ENCODE measurements around the gene LTO1. TPM values are rescaled to one million over a fixed set of nuclear protein-coding genes. Genes with fewer than 3 reads are reported as not detected.

The LTO1 gene
- total RNA-seq, 2 donors from 2014 or later: 23.2 to 32.2 TPM

DNA sequence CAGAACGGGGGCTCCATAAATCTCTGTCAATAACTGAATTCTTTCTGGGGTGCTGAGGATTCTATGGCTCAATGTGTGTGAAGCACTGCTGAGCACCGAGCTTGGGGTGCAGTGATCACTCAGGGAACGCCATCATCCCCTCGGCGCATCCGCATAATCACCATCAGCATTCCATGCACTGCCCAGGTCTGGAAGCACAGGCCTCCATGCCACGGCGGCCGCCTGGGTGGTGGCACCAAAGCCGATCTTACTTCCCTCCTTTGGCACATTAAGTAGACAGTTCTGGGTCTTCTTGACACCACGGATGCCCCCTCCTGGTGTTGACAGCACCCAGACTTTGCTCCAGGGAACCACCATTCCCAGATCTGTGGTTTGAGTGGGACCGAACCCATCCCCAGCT lies 15.6 kb downstream of the LTO1 start:
- Histone ChIP-seq H3K9me3 (ENCODE audit: control insufficient read depth, low read length) (no peaks in the 10 kb centered on the region), H3K36me3 (ENCODE audit: control insufficient read depth, insufficient read depth, low read length) (peaks cover 6% of the 10 kb centered on the region), H3K4me3 (ENCODE audit: low read length) (no peak overlapping the region), H3K27me3 (ENCODE audit: control insufficient read depth, insufficient read depth, low read length, poor library complexity, severe bottlenecking) (no peaks in the 10 kb centered on the region), H3K4me1 (ENCODE audit: control insufficient read depth, insufficient read depth, low read length) (peaks cover 5% of the 10 kb centered on the region), H3K27ac (ENCODE audit: low read depth, low read length) (no peak overlapping the region), H3K9ac (ENCODE audit: extremely low read depth, low read length, poor library complexity, severe bottlenecking) (no peak overlapping the region)
- no peak for DNase-seq
- TF ChIP-seq, protein P1, sequence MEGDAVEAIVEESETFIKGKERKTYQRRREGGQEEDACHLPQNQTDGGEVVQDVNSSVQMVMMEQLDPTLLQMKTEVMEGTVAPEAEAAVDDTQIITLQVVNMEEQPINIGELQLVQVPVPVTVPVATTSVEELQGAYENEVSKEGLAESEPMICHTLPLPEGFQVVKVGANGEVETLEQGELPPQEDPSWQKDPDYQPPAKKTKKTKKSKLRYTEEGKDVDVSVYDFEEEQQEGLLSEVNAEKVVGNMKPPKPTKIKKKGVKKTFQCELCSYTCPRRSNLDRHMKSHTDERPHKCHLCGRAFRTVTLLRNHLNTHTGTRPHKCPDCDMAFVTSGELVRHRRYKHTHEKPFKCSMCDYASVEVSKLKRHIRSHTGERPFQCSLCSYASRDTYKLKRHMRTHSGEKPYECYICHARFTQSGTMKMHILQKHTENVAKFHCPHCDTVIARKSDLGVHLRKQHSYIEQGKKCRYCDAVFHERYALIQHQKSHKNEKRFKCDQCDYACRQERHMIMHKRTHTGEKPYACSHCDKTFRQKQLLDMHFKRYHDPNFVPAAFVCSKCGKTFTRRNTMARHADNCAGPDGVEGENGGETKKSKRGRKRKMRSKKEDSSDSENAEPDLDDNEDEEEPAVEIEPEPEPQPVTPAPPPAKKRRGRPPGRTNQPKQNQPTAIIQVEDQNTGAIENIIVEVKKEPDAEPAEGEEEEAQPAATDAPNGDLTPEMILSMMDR (conservative IDR thresholded peaks at IDR 0.05): no peak
- no peaks in the 10 kb centered on the region for H3K9me3 Mint-ChIP-seq
- H3K36me3 Mint-ChIP-seq (ENCODE audit: low read depth): peaks cover 22% of the 10 kb centered on the region
- no peak overlapping the region for H3K4me3 Mint-ChIP-seq
- 96% methylated on average over 9 to 12 of the region's 12 CpGs for WGBS, 2 experiments (ENCODE audit: insufficient coverage in 1 of 2, insufficient read length in 1 of 2)
- H3K27ac Mint-ChIP-seq: no peak overlapping the region
- peaks cover 14% of the 10 kb centered on the region for H3K4me1 Mint-ChIP-seq
- no peaks in the 10 kb centered on the region for H3K27me3 Mint-ChIP-seq (ENCODE audit: insufficient read depth)

DNA sequence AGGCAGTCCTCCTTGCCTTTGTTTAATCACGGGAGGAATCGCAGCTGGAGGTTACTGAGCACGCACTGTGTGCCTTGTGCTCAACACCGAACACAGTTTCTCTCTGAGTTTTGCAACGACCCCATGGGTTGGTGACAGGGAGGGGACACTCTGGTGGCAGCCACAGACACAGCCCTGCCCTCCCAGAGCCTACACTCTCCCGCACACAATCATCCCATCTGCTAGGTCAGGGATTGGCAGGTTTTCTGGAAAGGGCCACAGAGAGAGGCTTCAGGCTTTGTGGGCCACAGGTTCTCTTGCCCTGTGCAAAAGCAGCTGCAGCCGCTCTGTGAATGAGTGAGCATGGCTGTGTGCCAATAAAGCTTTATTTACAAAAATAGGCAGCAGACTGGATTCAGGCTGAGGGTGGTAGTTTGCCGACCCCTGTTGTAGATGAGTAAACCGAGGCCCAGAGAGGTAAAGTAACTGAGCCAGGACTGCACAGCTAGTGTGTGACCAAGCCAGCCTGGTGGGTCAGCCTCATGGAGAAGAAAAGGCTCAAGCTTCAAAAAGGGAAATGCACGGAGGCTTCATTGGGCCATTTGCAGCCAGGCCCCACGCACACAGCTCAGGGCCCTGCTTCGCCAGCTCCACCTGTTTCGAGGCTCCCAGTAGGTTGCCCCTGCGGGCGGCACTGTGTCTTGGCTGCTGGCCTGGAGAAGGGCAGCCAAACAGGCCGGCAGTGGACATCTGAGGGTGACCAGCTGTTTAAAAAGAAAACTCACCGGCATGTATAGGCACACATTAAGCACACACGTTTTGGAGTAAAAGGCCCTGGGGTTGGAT lies 16.3 kb downstream of the LTO1 start:
- TF ChIP-seq, protein P1 (conservative IDR thresholded peaks at IDR 0.05): no peak
- H3K9me3 Mint-ChIP-seq: no peaks in the 10 kb centered on the region
- peak overlapping the region; percentile 91 for H3K27ac Mint-ChIP-seq
- Histone ChIP-seq H3K4me3 (ENCODE audit: low read length) (no peak overlapping the region), H3K9me3 (ENCODE audit: control insufficient read depth, low read length) (no peaks in the 10 kb centered on the region), H3K36me3 (ENCODE audit: control insufficient read depth, insufficient read depth, low read length) (peaks cover 1% of the 10 kb centered on the region), H3K9ac (ENCODE audit: extremely low read depth, low read length, poor library complexity, severe bottlenecking) (peak overlapping the region; percentile 54), H3K27ac (ENCODE audit: low read depth, low read length) (peak overlapping the region; percentile 98), H3K27me3 (ENCODE audit: control insufficient read depth, insufficient read depth, low read length, poor library complexity, severe bottlenecking) (no peaks in the 10 kb centered on the region), H3K4me1 (ENCODE audit: control insufficient read depth, insufficient read depth, low read length) (peaks cover 5% of the 10 kb centered on the region)
- peaks cover 14% of the 10 kb centered on the region for H3K4me1 Mint-ChIP-seq
- peaks cover 14% of the 10 kb centered on the region for H3K36me3 Mint-ChIP-seq (ENCODE audit: low read depth)
- no peaks in the 10 kb centered on the region for H3K27me3 Mint-ChIP-seq (ENCODE audit: insufficient read depth)
- no peak overlapping the region for H3K4me3 Mint-ChIP-seq
- DNase-seq: peak; percentile 45
- WGBS, 2 experiments (ENCODE audit: insufficient coverage in 1 of 2, insufficient read length in 1 of 2): 87 to 93% methylated on average over 12 to 18 of the region's 18 CpGs

DNA sequence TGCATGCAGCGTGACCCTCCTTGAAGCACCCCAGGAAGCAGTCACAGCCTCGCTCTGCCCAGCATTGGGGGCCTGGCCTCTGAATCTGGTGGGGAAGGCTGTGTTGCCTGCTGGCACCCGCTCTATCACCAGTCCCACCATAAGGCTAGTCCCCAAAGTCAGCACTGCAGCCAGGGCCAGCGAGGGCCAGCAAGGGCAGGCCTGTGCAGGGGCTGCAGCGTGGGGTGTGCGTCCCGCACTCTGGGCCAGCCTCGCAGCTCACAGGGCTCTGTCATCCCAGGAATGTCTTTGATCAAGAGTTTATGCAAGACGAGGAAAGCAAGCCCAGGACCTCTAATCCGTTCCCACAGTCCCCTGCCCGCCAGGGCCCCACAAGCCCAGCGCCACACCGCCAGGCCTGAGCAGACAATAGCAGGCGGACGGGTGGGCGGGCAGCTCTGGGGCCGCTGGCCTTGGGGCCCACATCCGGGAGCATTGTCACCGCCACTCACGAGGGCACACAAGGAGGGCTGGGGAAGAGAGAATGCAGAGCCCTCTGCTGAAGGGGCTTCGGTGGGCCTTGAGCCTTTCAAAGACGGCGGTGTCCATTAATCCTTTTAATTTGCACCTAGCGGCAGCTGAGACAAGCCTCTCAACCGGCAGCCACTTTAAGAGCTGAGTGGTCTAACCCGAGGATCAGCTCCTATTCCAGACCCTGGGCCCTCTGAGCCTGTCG lies 17.1 kb downstream of the LTO1 start:
- no peak overlapping the region for H3K4me3 ChIP-seq (ENCODE audit: low read length)
- Mint-ChIP-seq H3K27ac (peak overlapping the region; percentile 91), H3K4me3 (no peak overlapping the region), H3K9me3 (no peaks in the 10 kb centered on the region), H3K36me3 (ENCODE audit: low read depth) (peaks cover 11% of the 10 kb centered on the region), H3K27me3 (ENCODE audit: insufficient read depth) (no peaks in the 10 kb centered on the region), H3K4me1 (peaks cover 14% of the 10 kb centered on the region)
- no peaks in the 10 kb centered on the region for H3K36me3 ChIP-seq (ENCODE audit: control insufficient read depth, insufficient read depth, low read length)
- H3K27me3 ChIP-seq (ENCODE audit: control insufficient read depth, insufficient read depth, low read length, poor library complexity, severe bottlenecking): no peaks in the 10 kb centered on the region
- no peaks in the 10 kb centered on the region for H3K9me3 ChIP-seq (ENCODE audit: control insufficient read depth, low read length)
- WGBS, 2 experiments (ENCODE audit: insufficient coverage in 1 of 2, insufficient read length in 1 of 2): 49 to 50% methylated on average over 20 to 27 of the region's 27 CpGs
- H3K9ac ChIP-seq (ENCODE audit: extremely low read depth, low read length, poor library complexity, severe bottlenecking): peak overlapping the region; percentile 54
- TF ChIP-seq, protein P1 (conservative IDR thresholded peaks at IDR 0.05): no peak
- peak overlapping the region; percentile 98 for H3K27ac ChIP-seq (ENCODE audit: low read depth, low read length)
- DNase-seq: peak; percentile 95
- H3K4me1 ChIP-seq (ENCODE audit: control insufficient read depth, insufficient read depth, low read length): peaks cover 5% of the 10 kb centered on the region
